ENCODE results near the gene NHLRC1.

NHLRC1 gene

DNA sequence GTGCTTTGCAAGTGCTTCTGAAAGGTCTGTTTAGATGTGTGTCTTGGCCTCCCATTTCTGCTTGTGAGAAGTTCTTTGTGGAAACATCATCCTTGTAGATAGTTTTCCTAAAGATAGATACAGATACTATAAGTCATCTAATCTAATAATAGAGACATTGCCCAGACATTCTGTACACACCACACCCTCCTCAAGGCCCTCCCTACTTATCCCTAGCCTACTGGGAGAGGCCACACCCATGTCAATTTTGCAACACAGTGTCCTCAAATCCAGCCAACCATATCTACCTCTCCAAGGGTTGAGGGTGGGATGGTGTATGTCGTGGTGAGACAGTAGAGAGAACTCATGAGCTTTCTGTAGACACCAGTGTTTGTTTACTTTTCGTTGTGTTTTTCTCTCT lies 39.0 kb upstream of the NHLRC1 start:
- H3K36me3 ChIP-seq (ENCODE audit: control insufficient read depth in 4 of 4, insufficient read depth in 4 of 4, low read length in 3 of 4), result peaks cover 22 to 50% (median 31%) of the 10 kb centered on the region in 4 experiments
- no CpG with 5 or more reads among the region's 2 CpGs for WGBS (ENCODE audit: insufficient coverage)

DNA sequence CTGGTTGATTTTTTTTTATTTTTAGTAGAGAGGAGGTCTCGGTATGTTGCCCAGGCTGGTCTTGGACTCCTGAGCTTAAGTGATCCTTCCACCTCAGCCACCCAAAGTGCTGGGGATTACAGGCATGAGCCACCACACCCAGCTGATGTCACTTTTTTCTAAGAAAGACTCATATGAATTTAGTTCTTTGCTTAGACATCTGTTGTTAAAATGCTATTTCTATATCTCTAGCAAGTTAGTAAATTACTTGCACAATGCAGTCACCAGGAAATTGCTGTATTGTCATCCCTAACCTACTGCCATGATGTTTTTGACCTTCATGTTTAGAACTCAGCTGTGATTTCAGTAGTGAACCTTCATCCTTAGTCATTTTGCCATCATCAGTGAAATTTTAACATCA lies 38.4 kb upstream of the NHLRC1 start:
- POLR2A ChIA-PET, result no interaction called here

More for the DNA sequence above, 39.0 kb upstream of the NHLRC1 start:
- ChIA-PET POLR2A (no interaction called here), CTCF (interaction anchor here (0.6 to 1.4 kb wide), 2 partner anchors 24 to 458 kb away, joined by 4 to 6 read pairs; no protein-coding TSS in a partner anchor)
- H3K27ac ChIP-seq (ENCODE audit: insufficient read depth in 1 of 2, low read depth in 1 of 2, low read length in 2 of 2, poor library complexity in 1 of 2, severe bottlenecking in 2 of 2), result no peak overlapping the region
- peaks cover 0 to 4% (median 1%) of the 10 kb centered on the region in 4 experiments for H3K4me1 ChIP-seq (ENCODE audit: control extremely low read depth in 1 of 4, control insufficient read depth in 4 of 4, insufficient read depth in 4 of 4, low read length in 3 of 4)
- H3K27me3 ChIP-seq (replicated peaks in 2 of 5; ENCODE audit: control insufficient read depth in 4 of 5, insufficient read depth in 5 of 5, low read length in 4 of 5), result no peaks in the 10 kb centered on the region
- H3K9me3 ChIP-seq (ENCODE audit: control extremely low read depth in 1 of 5, control insufficient read depth in 4 of 5, insufficient read depth in 2 of 5, low read depth in 1 of 5, low read length in 4 of 5), result no peaks in the 10 kb centered on the region
- H3K4me3 ChIP-seq (ENCODE audit: control insufficient read depth in 1 of 7, extremely low read depth in 1 of 7, insufficient read depth in 4 of 7, low read depth in 2 of 7, low read length in 6 of 7), result no peak overlapping the region
- DNase-seq, result no peak

DNA sequence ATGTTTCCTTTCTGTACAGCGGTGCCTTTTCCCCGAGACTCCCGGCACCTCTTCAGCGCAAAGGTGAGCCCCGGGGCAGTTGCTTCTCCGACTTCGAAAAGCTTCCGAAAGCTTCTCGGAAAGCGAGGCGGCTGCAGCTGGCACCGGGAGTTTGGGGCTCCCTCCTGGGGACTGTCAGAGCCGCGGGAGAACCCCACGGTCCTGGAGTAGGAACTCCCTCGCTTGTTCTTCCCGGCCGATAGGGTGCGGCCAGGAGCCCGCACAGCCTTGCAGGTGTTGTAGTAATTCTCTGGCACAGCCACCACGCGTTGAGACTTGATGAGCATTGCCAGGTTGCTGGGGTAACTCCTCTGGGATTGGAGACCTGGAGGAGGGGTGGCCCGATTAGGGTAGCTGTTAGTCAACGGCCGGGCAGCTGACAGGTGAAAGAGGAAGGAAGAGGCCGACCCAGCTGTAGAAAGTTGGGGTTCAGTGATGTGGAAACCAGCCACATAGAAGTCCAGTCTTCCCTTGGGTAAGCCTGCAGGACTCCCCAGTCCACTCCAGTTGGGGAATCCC lies 33.5 kb upstream of the NHLRC1 start:
- 0% methylated on average over 25 of the region's 26 CpGs for WGBS (ENCODE audit: insufficient coverage)
- CTCF ChIA-PET, result interaction anchor here (1.3 kb wide), 1 partner anchor 30 kb away, joined by 4 read pairs; no protein-coding TSS in a partner anchor

More for the DNA sequence above, 38.4 kb upstream of the NHLRC1 start:
- Histone ChIP-seq H3K27me3 (replicated peaks in 2 of 5; ENCODE audit: control insufficient read depth in 4 of 5, insufficient read depth in 5 of 5, low read length in 4 of 5) (no peaks in the 10 kb centered on the region), H3K4me3 (ENCODE audit: control insufficient read depth in 1 of 7, extremely low read depth in 1 of 7, insufficient read depth in 4 of 7, low read depth in 2 of 7, low read length in 6 of 7) (no peak overlapping the region), H3K27ac (ENCODE audit: insufficient read depth in 1 of 2, low read depth in 1 of 2, low read length in 2 of 2, poor library complexity in 1 of 2, severe bottlenecking in 2 of 2) (no peak overlapping the region), H3K9me3 (ENCODE audit: control extremely low read depth in 1 of 5, control insufficient read depth in 4 of 5, insufficient read depth in 2 of 5, low read depth in 1 of 5, low read length in 4 of 5) (no peaks in the 10 kb centered on the region), H3K36me3 (ENCODE audit: control insufficient read depth in 4 of 4, insufficient read depth in 4 of 4, low read length in 3 of 4) (peaks cover 19 to 44% (median 27%) of the 10 kb centered on the region in 4 experiments), H3K4me1 (ENCODE audit: control extremely low read depth in 1 of 4, control insufficient read depth in 4 of 4, insufficient read depth in 4 of 4, low read length in 3 of 4) (peaks cover 0 to 9% (median 6%) of the 10 kb centered on the region in 4 experiments)
- CTCF ChIA-PET, result no interaction called here
- WGBS (ENCODE audit: insufficient coverage), result 100% methylated on average over 1 of the region's 1 CpG
- no peak for DNase-seq

DNA sequence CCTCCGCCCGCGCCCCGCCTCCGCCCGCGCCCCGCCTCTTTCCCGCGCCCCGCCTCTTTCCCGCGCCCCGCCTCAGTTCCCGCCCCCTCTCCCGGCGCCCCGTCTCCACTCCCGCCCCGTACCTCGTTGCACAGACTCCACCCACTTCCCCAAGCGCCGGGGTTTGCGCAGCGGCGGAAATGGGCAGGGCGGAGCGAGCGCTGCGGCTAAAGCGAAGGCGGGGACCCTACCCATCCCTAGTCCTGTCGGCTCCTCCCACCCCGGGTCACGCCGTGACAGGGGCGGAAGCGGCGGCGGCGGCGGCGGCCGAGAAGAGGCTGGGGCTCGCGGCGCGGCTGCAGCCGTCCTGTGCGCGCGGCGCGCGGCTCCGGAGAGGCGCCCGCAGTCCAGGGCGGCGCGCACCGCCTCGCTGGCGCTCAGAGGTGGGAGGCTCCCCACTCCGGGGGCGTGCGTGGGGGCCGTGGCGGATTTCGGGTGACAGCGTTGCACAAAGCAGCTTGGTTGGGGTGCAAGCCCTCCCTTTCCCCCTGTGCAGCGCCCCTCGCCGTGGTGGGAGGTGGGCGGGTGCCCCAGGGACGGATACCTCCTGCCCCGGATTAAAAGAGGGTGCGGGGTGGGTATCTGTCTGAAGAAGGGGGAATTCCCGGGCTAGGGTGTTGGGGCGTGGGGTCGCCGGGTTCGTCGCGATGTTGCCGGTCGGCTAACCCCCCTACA lies 32.8 kb upstream of the NHLRC1 start, which contains the start of gene KDM1B:
Gene KDM1B (plus strand): TSS at position 273 of the 714 bp plus-strand sequence. CDS start 4,474 bp downstream, outside the sequence.
- 0% methylated on average over 43 of the region's 87 CpGs for WGBS (ENCODE audit: insufficient coverage)
- ChIA-PET CTCF (interaction anchor here (1.3 kb wide), 1 partner anchor 31 kb away, joined by 4 read pairs; no protein-coding TSS in a partner anchor), POLR2A (interaction anchor here (0.6 to 0.9 kb wide), 3 partner anchors 9 to 515 kb away, joined by 3 to 4 read pairs (median 3); no protein-coding TSS in a partner anchor)
- Histone ChIP-seq H3K27me3 (replicated peaks in 2 of 5; ENCODE audit: control insufficient read depth in 4 of 5, insufficient read depth in 5 of 5, low read length in 4 of 5) (no peaks in the 10 kb centered on the region), H3K4me3 (ENCODE audit: control insufficient read depth in 1 of 7, extremely low read depth in 1 of 7, insufficient read depth in 4 of 7, low read depth in 2 of 7, low read length in 6 of 7) (peak within 1 kb of the TSS; percentile 78 to 100 (median 95)), H3K4me1 (ENCODE audit: control extremely low read depth in 1 of 4, control insufficient read depth in 4 of 4, insufficient read depth in 4 of 4, low read length in 3 of 4) (peaks cover 14 to 32% (median 26%) of the 10 kb centered on the region in 4 experiments), H3K9me3 (ENCODE audit: control extremely low read depth in 1 of 5, control insufficient read depth in 4 of 5, insufficient read depth in 2 of 5, low read depth in 1 of 5, low read length in 4 of 5) (no peaks in the 10 kb centered on the region), H3K27ac (ENCODE audit: insufficient read depth in 1 of 2, low read depth in 1 of 2, low read length in 2 of 2, poor library complexity in 1 of 2, severe bottlenecking in 2 of 2) (peak within 1 kb of the TSS; percentile 66 to 86), H3K36me3 (ENCODE audit: control insufficient read depth in 4 of 4, insufficient read depth in 4 of 4, low read length in 3 of 4) (peaks cover 0 to 8% (median 7%) of the 10 kb centered on the region in 4 experiments)
- DNase-seq, result peak; percentile 98 to 99 (median 99)

More for the DNA sequence above, 33.5 kb upstream of the NHLRC1 start:
- Histone ChIP-seq H3K4me3 (ENCODE audit: control insufficient read depth in 1 of 7, extremely low read depth in 1 of 7, insufficient read depth in 4 of 7, low read depth in 2 of 7, low read length in 6 of 7) (peak overlapping the region; percentile 78 to 95 (median 89)), H3K36me3 (ENCODE audit: control insufficient read depth in 4 of 4, insufficient read depth in 4 of 4, low read length in 3 of 4) (peaks cover 0 to 12% (median 7%) of the 10 kb centered on the region in 4 experiments), H3K4me1 (ENCODE audit: control extremely low read depth in 1 of 4, control insufficient read depth in 4 of 4, insufficient read depth in 4 of 4, low read length in 3 of 4) (peaks cover 14 to 32% (median 26%) of the 10 kb centered on the region in 4 experiments), H3K27ac (ENCODE audit: insufficient read depth in 1 of 2, low read depth in 1 of 2, low read length in 2 of 2, poor library complexity in 1 of 2, severe bottlenecking in 2 of 2) (peak overlapping the region; percentile 61 to 86), H3K27me3 (replicated peaks in 2 of 5; ENCODE audit: control insufficient read depth in 4 of 5, insufficient read depth in 5 of 5, low read length in 4 of 5) (no peaks in the 10 kb centered on the region), H3K9me3 (ENCODE audit: control extremely low read depth in 1 of 5, control insufficient read depth in 4 of 5, insufficient read depth in 2 of 5, low read depth in 1 of 5, low read length in 4 of 5) (no peaks in the 10 kb centered on the region)
- peak; percentile 77 to 84 (median 80) for DNase-seq
- POLR2A ChIA-PET, result interaction anchor here (0.6 kb wide), 1 partner anchor 516 kb away, joined by 3 read pairs; no protein-coding TSS in a partner anchor

DNA sequence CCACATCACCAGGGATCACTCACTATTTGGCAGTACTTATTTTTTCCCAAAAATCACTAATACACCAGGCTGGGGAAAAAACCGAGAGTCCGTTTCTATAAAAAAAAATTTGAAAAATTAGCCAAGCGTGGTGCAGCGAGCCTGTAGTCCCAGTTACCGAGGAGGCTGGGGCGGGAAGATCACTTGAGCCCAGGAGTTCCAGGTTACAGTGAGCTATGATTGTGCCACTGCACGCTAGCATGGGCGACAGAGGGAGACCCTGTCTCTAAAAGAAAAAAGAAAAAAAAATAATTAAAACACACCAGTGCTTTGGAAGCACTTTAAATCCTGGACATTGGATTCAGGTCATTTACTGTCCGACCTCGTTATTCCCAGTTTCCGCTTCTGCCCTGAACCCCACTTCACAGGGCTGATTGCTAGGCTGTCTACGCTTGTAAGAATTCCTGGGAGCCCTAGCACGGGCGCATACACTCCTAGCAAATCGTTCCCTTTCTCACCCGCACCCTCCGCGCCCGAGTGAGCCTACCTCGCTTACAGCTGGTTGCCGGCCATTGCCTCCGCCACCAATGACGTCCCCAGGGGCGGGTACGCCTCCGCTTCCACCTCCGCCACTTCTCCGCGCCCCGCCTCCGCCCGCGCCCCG lies 32.2 kb upstream of the NHLRC1 start, which contains the start of gene TPMT:
Gene TPMT (minus strand): TSS at position 571 of the 643 bp plus-strand sequence. CDS start 5,950 bp downstream, outside the sequence.
- CTCF ChIA-PET, result no interaction called here
- peak in 2 of 3 donors; percentile 4 to 22 for DNase-seq

DNA sequence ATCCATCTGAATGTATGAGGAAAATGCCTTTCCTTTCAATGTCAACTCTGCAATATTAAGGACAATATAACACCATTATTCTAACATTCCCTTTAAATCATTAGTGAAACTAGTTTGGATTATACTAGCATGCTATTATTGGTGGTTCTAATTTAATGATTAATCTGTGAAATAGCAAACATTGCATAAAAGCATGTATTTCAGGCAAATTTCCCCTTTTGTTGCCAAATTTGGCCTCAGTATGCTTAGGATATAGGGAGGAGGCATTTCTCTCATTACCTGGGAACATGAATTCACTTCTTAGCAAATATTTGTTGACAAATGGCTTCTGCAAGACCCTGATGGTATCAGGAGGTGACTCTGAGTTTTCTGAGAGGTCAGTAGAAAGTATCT lies 30.8 kb upstream of the NHLRC1 start:
- H3K27me3 ChIP-seq (replicated peaks in 2 of 5; ENCODE audit: control insufficient read depth in 4 of 5, insufficient read depth in 5 of 5, low read length in 4 of 5), result no peaks in the 10 kb centered on the region
- peaks cover 14 to 32% (median 26%) of the 10 kb centered on the region in 4 experiments for H3K4me1 ChIP-seq (ENCODE audit: control extremely low read depth in 1 of 4, control insufficient read depth in 4 of 4, insufficient read depth in 4 of 4, low read length in 3 of 4)
- POLR2A ChIA-PET, result interaction anchor here (0.6 kb wide), 1 partner anchor 16 kb away, joined by 4 read pairs; no protein-coding TSS in a partner anchor
- CTCF ChIA-PET, result interaction anchor here (0.5 kb wide), 1 partner anchor 359 kb away, joined by 3 read pairs; no protein-coding TSS in a partner anchor
- H3K4me3 ChIP-seq (ENCODE audit: control insufficient read depth in 1 of 7, extremely low read depth in 1 of 7, insufficient read depth in 4 of 7, low read depth in 2 of 7, low read length in 6 of 7), result peak overlapping the region in 1 of 7 experiments; percentile 89
- peaks cover 0 to 3% (median 1%) of the 10 kb centered on the region in 4 experiments for H3K36me3 ChIP-seq (ENCODE audit: control insufficient read depth in 4 of 4, insufficient read depth in 4 of 4, low read length in 3 of 4)
- H3K9me3 ChIP-seq (ENCODE audit: control extremely low read depth in 1 of 5, control insufficient read depth in 4 of 5, insufficient read depth in 2 of 5, low read depth in 1 of 5, low read length in 4 of 5), result no peaks in the 10 kb centered on the region
- no peak for DNase-seq
- peak overlapping the region in 1 of 2 experiments; percentile 86 for H3K27ac ChIP-seq (ENCODE audit: insufficient read depth in 1 of 2, low read depth in 1 of 2, low read length in 2 of 2, poor library complexity in 1 of 2, severe bottlenecking in 2 of 2)

More for the DNA sequence above, 32.2 kb upstream of the NHLRC1 start, which contains the start of gene TPMT:
- 0% methylated on average over 23 of the region's 34 CpGs for WGBS (ENCODE audit: insufficient coverage)
- peaks cover 0 to 4% (median 2%) of the 10 kb centered on the region in 4 experiments for H3K36me3 ChIP-seq (ENCODE audit: control insufficient read depth in 4 of 4, insufficient read depth in 4 of 4, low read length in 3 of 4)
- peak within 1 kb of the TSS; percentile 66 to 86 for H3K27ac ChIP-seq (ENCODE audit: insufficient read depth in 1 of 2, low read depth in 1 of 2, low read length in 2 of 2, poor library complexity in 1 of 2, severe bottlenecking in 2 of 2)
- POLR2A ChIA-PET, result interaction anchor here (0.6 to 0.9 kb wide), 2 partner anchors 9 to 468 kb away, joined by 3 to 4 read pairs; no protein-coding TSS in a partner anchor
- no peaks in the 10 kb centered on the region for H3K27me3 ChIP-seq (replicated peaks in 2 of 5; ENCODE audit: control insufficient read depth in 4 of 5, insufficient read depth in 5 of 5, low read length in 4 of 5)
- peak within 1 kb of the TSS; percentile 78 to 100 (median 95) for H3K4me3 ChIP-seq (ENCODE audit: control insufficient read depth in 1 of 7, extremely low read depth in 1 of 7, insufficient read depth in 4 of 7, low read depth in 2 of 7, low read length in 6 of 7)
- H3K9me3 ChIP-seq (ENCODE audit: control extremely low read depth in 1 of 5, control insufficient read depth in 4 of 5, insufficient read depth in 2 of 5, low read depth in 1 of 5, low read length in 4 of 5), result no peaks in the 10 kb centered on the region
- peaks cover 14 to 32% (median 26%) of the 10 kb centered on the region in 4 experiments for H3K4me1 ChIP-seq (ENCODE audit: control extremely low read depth in 1 of 4, control insufficient read depth in 4 of 4, insufficient read depth in 4 of 4, low read length in 3 of 4)

Measured in common myeloid progenitor, CD34-positive (primary cell).